Inflammatory macrophage (primary cell): ENCODE measurements around the gene EZH2.

Source experiments
- DNase-seq, 2 donors: peaks; one replicate each; pipeline ENCODE4 v3.0.0-alpha.2; 2020 to 2022
- total RNA-seq, 18 experiments: gene quantifications; one replicate each; lab custom pipeline; 2026; ENCODE audit warnings: mixed read lengths in 6 of 18, inconsistent platforms in 2 of 18; lab: John Stamatoyannopoulos, UW

EZH2 gene
- 13.0 to 98.6 (median 35.4) reads per million in 18 experiments for total RNA-seq

- DNase-seq: no peak
Observed at GRCh38 chr7:148884049-148884298, at the start of gene EZH2. Gene EZH2, minus strand, starts transcription at chr7:148884291. Its CDS starts 36,993 bp downstream, at chr7:148847298.

- no peak for DNase-seq
Observed at GRCh38 chr7:148931470-148931869, 47.4 kb upstream of the EZH2 start.

- no peak for DNase-seq
Observed at GRCh38 chr7:148930335-148930734, 46.2 kb upstream of the EZH2 start.

GRCh38 chr7:148929176-148929575, 45.1 kb upstream of the EZH2 start:
- DNase-seq: no peak

GRCh38 chr7:148927123-148928045, 43.3 kb upstream of the EZH2 start:
- no peak for DNase-seq

- DNase-seq: no peak
Observed at GRCh38 chr7:148925836-148926235, 41.7 kb upstream of the EZH2 start.

- DNase-seq: no peak
Observed at GRCh38 chr7:148924011-148924410, 39.9 kb upstream of the EZH2 start.

GRCh38 chr7:148921806-148922205, 37.7 kb upstream of the EZH2 start:
- DNase-seq: no peak

- DNase-seq: no peak
Observed at GRCh38 chr7:148921189-148921588, 37.1 kb upstream of the EZH2 start.

- DNase-seq: no peak
Observed at GRCh38 chr7:148919859-148920258, 35.8 kb upstream of the EZH2 start.

- no peak for DNase-seq
Observed at GRCh38 chr7:148918058-148918596, 34.0 kb upstream of the EZH2 start.

- DNase-seq: no peak
Observed at GRCh38 chr7:148916186-148916585, 32.1 kb upstream of the EZH2 start.

- DNase-seq: no peak
Observed at GRCh38 chr7:148915211-148915610, 31.1 kb upstream of the EZH2 start.

GRCh38 chr7:148914208-148914777, 30.2 kb upstream of the EZH2 start:
- DNase-seq: peak; percentile 22 to 49

GRCh38 chr7:148912758-148913541, 28.9 kb upstream of the EZH2 start:
- no peak for DNase-seq

- no peak for DNase-seq
Observed at GRCh38 chr7:148912151-148912550, 28.1 kb upstream of the EZH2 start.

- no peak for DNase-seq
Observed at GRCh38 chr7:148911626-148912025, 27.5 kb upstream of the EZH2 start.

- DNase-seq: peak; percentile 69 to 88
Observed at GRCh38 chr7:148909568-148909967, 25.5 kb upstream of the EZH2 start.

- DNase-seq: no peak
Observed at GRCh38 chr7:148906707-148907498, 22.8 kb upstream of the EZH2 start.

GRCh38 chr7:148905093-148905666, 21.1 kb upstream of the EZH2 start:
- DNase-seq: no peak

GRCh38 chr7:148903504-148903903, 19.4 kb upstream of the EZH2 start:
- peak; percentile 45 to 51 for DNase-seq

- no peak for DNase-seq
Observed at GRCh38 chr7:148901178-148901577, 17.1 kb upstream of the EZH2 start.
